Stimulated activated CD4-positive, alpha-beta T cell treated with anti-CD3 and anti-CD28 coated beads, Interleukin-12 subunit alpha, Interleukin-12 subunit beta, amount 100 ng/mL, for 24 hours (primary cell): ENCODE data around the gene RRP36.

Experiments used
- DNase-seq, 2 experiments: peaks; one replicate each; pipeline ENCODE4 v3.0.0-alpha.2; 2020; ENCODE audit warnings: low read depth in 2 of 2

Gene RRP36

DNA sequence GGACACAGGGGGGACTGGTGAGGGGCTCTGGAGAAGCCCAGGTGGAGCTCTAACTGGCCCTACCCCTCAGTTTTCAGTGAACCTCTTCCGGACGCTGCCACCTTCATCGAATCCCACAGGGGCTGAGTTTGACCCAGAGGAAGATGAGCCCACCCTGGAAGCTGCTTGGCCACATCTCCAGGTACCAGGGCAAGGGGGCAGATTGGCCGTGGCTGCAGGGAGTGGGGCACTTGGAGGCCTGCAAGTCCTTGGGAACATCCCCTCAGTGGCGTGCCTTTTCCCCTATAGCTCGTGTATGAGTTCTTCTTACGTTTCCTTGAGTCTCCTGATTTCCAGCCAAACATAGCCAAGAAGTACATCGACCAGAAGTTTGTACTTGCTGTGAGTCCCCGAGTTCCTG is 14.3 kb upstream of the RRP36 start:
- no peak for DNase-seq

DNA sequence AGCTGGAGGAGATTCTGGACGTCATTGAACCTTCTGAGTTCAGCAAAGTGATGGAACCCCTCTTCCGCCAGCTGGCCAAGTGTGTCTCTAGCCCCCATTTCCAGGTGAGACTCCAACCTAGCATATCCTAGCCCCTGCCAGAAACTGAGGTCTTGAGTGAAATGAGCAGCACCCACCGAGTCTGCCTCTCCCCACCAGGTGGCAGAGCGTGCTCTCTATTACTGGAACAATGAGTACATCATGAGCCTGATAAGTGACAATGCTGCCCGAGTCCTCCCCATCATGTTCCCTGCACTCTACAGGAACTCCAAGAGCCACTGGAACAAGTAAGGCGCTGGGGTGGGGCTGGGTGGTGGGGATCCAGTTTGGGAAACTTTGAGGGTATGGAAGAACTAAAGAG is 12.3 kb upstream of the RRP36 start:
- no peak for DNase-seq

DNA sequence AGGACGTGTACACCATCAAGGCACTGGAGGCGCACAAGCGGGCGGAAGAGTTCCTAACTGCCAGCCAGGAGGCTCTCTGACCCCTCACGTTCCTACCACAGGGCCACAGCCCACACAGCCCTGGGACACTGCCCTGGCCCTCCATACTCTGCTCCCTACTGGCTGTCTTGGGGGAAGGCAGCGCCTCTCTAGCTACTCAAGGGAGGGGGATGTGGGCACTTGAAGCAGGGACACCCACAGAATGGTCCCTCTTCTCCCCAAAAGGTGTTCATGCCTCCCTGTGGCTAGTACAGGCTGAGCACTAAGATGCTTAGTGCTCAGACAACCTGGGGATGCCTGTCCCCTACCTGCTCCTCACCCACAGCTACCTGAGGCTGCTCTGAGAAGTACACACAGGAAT is 10.2 kb upstream of the RRP36 start:
- no peak for DNase-seq

DNA sequence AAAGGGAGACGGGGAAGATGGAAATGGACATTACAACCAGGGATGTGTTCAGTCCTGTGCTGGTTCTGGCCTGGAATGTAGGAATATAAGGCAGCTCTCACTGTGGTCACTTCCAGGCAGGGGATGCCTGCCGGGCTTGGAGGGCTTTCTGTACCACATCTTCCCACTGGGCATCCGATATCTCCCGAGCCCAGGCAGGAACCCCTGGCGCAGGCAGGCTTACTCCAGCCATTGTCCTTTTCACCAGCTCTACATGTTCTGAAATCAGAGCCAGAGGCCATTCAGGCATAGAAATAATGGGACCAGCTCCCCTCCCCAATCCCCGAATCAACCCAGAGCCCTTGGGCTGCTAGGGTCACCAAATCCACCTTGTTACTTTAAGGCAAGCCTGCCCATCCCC is 9.1 kb upstream of the RRP36 start:
- DNase-seq: no peak

DNA sequence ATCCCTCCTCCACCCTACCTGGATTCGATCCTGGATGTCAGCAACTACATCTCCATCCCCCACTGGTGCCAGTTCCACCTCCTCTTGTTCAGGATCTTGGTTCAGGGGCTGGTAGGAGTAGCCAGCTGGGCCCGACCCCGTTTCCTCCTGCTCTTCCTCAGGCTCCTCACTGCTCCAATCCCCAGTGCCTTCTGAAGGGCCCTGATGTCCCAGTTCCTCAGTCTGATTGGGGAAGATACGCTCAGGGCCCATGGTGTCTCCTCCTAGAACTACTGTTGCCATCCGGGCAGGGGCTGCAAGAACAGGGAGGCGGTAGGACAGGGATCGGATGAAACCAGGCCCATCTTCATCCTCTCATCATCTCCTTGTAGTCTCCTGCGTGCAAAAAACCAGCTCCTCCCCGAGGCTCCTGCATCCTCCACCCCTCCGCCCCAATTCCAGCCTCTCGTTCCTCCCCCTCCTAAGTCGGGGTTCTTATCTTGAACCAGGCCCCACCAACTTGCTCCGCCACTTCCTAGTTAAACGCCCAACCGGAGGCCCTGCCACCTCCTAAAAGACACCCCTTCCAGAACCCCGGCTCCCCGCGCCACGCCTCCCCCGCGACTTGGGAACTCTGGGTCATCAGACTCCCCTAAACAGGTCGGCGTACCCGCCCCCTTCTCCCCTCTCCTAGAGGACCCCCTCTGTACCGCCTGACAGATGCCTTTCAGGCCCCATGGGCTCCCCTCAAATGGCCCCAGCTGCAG is 8.2 kb upstream of the RRP36 start:
- DNase-seq: no peak

DNA sequence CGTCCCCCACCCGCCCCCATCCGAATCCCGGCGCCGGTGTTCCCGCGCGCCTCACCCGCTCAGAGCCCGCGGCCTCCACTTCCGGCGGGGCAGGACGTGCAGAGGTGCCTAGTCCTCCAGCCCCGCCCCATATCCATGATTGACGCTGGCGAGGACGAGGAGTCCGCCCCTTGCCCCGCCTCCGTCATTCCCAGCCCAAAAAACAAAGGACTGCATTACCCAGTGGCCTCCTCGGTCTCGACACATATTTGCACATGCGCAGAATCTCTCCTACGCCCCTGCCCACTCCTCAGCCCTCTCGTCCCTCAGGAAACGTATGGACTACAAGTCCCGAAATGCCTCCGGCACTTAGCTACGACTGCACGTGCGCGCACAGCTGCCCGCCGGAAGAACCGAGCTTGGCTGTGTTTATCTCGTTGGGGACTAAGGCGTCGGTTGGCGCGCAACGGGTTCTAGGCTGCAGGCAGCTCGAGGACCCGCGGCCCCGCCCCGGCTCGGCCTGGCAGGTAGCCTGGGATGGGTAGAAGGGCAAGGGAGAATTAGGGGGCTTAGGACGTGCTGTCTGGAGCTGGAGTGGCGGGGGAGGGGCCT is 7.5 kb upstream of the RRP36 start, which contains the start of the genes KLHDC3 and MEA1:
Gene KLHDC3 (plus strand): TSS at position 407 of the 591 bp plus-strand sequence. CDS start 2,944 bp downstream, outside the sequence.
Gene MEA1 (minus strand): TSS at position 104 of the 591 bp plus-strand sequence. CDS start 133 bp downstream, outside the sequence.
- DNase-seq: peak; percentile 96 to 99

DNA sequence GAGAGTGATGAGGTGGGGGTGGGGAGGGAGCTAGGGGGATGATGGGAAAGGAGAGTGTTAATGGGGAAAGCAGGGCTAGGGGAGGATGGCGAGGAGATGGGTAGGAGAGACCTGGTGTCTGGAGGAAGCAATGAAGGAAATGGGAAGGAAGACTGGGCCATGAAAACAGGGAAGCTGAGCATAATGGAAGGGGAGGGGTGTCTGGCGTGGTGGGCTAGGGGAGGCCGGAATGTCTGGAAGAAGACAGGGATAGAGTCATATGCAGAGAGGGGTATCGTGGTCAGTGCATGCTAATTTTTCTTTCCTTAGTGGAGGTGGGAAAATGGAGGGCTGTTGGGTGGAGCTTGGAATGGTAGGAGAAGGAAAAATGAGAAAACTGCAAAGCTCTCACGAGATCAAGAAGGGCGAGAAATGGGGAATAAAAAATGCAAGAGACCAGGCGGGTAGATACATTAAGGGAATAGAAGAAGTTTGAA is 7.0 kb upstream of the RRP36 start:
- DNase-seq: no peak

DNA sequence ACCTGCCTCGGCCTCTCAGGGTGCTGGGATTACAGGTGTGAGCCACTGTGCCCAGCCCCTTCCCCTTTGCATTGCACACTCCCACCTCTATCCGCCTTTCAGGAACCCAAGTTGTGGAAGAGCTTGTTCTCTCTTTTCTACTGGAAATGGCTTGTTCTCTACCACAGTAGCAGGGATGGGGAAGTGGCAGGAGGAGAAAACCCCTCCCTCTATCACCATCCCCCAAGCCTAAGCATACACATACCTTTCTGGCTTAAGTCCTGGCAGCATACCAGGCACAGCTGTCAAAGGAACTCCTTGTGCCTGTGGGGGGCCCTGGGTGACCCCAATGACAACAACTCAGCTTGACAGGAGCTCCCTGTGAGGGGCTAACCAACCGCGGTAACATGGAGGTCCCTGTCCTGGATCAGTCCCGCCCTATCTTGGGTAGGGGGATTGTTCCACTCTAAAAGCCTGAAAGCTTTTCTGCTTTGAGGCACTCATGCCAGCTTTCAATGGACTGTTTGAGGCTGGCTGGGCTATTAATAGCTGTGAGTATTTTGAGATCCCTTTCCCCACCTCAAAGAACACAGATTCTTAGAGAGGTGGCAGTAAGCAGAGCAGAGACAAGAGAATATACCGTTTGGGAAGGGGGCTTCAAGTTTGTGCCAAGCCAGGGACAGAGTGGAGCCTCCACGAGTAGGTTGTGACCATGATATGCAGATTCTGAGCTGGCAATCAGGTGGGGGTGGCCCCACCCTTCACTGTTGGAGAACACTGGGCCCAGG is 5.1 kb upstream of the RRP36 start:
- DNase-seq: no peak

DNA sequence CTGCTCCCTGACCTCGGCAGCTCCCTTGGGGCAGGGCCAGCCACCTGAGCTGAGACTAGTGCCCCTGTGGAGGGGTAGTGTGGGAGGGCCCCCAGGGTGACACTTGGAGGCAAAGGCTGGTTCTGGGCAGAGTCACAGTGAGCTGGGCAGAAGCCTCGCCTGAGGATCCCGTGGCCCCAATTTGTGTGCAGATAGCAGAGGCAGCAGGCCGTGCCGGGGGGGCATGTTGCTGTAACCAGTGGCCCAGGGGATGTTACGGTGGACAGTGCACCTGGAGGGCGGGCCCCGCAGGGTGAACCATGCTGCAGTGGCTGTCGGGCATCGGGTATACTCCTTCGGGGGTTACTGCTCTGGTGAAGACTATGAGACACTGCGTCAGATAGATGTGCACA is 4.5 kb upstream of the RRP36 start:
- DNase-seq: no peak

DNA sequence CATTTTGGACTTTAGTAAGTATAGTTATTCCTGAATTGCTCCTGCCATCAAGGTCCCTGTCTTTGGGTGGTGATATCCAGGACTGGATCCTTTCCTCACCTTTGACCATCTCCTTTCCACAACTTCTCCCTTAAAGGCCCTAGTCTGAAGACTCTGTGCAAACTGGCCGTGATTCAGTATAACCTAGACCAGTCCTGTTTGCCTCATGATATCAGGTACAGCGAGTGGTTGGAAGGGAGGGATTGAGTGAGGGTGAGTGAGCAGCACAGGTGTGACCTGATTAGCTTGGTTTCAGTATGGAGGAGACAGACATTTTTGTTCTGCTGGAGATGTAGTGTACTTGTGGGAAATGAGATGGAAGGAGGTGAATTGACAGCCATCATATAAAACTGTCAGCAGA is 2.3 kb upstream of the RRP36 start:
- DNase-seq: no peak

DNA sequence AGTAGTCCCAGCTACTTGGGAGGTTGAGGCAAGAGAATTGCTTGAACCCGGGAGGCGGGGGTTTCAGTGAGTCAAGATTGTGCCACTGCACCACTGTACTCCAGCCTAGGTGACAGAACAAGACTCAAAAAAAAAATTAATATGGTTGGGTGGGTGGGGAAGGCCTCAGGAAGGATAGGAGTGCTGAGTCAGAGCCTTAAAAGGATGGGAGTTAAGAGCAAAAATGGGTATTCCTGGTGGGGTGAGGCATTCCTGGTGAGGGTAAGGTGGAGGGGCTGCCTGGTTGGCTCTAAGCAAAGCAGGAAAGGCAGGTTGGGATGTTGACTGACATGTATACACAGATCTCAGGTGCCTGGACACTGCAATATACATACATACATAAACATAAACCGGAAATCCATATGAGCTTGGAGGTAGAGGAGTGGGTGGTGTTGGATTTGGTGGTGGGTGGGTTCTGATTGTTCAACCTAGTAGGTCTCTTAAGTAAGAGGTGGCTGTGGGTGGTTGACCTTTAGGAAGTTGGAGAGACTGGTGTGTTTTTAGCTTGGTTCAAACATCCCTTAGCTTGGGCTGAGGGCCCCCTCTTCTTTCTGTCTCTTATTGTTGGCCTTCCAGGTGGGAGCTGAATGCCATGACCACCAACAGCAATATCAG is 1.2 kb upstream of the RRP36 start:
- DNase-seq: no peak

DNA sequence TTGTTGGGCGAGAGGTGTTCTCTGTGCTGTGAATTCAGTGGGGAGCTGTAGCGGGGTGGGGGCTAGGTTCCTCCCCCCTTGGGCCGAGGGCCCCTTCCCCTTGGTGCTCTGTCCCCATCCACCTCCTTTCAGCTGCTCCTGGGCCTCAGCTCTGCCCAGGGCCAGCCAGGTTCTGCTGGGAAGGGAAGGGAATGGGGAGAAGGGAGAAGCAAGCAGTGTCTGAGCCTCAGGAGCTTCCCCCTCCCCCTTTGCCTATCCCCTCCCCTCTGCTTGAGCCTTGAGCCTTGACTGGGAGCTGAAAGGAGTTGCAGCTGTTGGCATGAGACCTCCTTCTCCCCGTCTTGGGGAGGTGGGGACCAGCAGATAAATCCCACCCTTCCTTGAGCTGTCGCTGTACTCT is 576 bp upstream of the RRP36 start:
- DNase-seq: no peak

DNA sequence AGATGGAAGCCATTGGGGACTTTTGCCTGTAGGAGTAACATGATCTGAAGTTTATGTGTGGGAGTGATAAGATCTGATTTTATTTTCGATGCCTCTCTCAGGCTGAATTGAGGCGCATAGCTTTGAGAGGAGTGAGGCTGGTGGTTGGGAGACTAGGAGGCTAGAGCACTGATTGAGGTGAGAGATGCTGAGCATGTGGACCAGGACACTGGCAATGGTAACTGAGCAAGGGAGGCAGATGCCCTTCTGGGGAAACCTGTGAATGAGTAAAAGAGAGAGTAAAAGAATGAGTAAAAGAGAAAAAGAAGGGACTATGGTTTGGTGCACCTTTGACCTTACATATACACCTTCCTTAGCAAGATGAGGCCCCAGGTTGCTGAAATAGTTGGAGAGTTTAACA is 3.0 kb downstream of the RRP36 start:
- DNase-seq: no peak

DNA sequence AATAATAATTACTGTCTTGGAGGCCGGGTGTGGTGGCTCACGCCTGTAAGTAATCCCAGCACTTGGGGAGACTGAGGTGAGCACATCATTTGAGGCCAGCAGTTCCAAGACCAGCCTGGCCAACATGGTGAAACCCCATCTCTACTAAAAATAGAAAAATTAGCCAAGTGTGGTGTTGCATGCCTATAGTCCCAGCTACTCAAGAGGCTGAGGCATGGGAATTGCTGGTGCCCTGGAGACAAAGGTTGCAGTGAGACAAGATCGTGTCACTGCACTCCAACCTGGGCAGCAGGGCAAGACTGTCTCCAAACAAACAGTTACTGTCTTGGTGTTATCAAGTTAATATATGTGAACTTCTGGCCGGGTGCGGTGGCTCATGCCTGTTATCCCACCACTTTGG is 4.9 kb downstream of the RRP36 start:
- no peak for DNase-seq

DNA sequence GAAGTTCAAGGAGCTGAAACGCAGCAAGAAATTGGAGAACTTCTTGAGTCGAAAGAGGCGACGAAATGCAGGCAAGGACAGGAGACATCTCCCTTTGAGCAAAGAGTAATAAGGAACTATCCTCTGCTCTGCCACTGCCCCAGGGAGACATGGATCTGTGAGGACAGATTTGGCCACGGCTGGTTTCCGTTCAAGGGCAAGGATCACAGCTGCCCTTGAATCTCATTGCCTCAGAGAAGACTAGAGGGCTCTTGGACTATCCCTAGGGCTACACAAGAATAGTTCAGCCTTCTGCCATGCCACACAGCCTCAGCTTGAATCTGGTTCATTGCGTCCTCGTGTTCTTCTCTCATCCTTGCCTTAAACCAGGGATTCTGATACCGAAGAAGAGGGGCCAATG is 7.7 kb downstream of the RRP36 start:
- no peak for DNase-seq

DNA sequence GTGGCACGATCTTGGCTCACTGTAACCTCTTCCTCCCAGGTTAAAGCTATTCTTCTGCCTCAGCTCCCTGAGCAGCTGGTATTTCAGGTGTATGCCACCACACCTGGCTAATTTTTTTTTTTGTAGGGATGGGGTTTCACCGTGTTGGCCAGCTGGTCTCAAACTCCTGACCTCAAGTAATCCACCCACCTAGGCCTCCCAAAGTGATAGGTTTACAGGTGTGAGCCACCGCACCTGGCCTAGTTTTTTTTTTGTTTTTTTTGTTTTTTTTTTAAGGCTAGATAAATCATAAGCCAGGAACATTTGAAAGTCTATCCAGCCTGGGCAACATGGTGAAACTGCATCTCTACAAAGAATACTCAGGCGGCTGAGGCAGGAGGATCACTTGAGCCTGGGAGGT is 10.9 kb downstream of the RRP36 start:
- DNase-seq: no peak

DNA sequence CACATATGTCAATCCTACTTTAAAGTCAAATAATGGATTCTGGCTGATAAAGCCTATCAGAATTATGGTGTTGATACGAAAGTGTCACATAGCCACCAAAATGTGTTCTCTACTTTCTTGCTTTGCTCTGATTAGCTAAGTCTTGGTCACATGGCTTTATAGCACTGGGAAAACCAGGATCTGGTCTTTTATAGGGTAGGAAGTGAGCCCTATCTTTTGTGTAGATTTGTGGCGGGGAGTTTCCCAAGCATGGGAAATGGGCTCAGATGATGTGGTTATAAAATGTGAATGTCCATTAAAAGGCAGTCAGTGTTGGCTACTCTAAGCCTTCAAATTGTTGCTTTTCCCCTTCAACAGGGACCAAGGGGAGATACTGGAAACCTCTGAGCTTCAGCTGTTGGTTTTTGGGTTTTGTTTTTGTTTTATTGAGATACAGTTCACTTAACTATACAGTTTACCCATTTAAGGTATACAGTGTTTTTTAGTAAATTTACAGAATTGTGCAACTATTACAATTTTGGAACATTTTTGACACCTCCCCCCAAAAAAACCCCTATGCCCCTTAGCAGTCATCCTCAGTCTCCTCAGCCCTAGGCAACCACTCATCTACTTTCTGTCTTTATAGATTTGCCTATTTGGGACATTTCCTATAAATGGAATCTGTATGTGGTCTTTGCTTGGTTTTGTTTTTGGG is 12.2 kb downstream of the RRP36 start:
- DNase-seq: no peak

DNA sequence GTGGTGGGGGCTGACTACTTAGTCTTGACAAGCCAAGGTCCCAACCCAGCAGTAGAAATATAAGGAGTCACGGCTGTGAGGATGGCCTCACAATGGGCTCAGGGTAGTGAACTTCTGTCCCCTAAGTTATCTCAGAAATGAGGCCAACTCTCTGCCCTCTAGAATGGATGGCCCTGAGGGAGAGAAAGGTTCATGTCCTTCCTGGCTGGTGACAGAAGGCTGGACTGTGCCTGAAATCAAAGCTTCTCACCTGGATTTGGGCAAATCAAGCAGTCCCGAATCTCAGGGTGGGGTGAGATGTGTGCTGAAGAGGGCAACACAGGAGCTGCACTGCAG is 12.7 kb downstream of the RRP36 start:
- no peak for DNase-seq

DNA sequence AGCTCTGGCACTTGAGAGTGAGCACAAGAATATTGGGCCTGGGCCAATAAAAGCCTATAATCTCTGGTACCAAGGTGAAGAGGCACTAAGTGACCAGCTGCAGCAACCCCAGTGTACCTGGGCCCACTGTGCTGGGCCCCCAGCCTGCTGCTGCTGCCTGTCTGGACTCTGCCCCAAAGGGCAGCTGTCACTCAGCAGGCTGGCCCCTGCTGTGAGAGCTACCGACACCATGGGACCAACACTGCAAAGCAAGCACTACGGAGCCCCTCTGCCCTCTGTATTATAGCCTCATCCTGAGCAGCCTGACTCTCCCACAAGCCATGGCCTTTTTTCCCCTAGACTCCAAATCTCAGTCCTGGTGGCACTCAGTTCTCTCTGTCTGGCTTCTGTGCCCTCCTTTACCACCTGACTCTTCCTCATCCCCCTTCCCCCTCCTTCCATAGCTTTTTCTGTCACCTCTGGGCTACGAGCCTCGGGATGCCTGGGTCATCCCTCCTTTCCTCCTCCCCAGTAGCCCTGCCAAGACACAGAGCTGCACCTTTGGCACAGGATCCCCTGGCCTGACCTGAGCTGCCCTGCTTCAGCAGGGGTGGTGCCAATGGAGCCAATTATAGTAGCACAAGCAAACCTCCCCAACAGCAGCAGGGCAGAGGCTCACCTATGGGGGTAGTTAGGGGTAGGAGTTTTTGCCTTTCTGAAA is 14.2 kb downstream of the RRP36 start:
- DNase-seq: no peak

DNA sequence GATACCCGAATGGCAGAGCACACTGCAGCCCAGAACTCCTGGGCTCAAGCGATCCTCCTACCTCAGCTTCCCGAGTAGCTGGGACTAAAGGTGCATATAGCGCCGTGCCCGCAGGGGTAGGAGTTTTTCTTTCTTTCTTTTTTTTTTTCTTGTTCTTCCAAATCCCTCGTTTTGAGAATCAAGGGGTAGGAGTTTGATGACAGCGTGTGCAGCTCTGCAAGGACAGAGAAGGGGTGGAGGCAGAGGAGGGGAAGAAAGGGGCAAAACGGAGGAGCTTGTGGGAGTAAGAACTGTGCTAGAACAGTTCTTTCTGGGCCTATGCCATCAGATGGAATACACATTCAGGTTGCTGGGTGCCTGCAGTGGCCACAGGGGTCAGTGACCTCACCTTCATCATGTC is 15.3 kb downstream of the RRP36 start:
- no peak for DNase-seq

DNA sequence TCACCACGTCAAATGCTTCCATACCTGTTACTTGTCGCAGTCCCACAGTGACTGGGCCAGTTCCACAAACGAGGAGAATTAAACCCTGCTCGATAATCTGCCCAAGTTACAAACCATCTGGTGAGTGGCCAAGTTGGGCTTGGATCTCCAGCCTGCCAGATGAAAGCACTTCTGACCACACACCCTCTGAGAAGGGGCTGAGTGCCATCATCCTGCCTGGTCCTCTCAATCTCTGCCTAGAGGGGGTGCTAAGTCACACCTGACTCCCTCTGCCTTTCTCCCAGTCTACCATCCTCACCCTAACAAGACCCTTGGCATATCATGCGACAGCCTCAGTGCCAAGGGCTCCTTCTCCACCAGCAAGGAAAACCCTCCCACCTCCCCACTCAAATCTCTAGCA is 15.8 kb downstream of the RRP36 start:
- no peak for DNase-seq
